Esophagus muscularis mucosa (tissue), 4 donors: ENCODE data around the gene IL11.

Experiments used
- CTCF ChIP-seq, 3 experiments: fragments of 200-600 bp in 2 of 3; fragments of 450-650 bp in 1 of 3; sonication (generic) in 2 of 3; IDR thresholded peaks; one replicate each; pipeline ENCODE4 v1.5.1; 2017 to 2019; ENCODE audit warnings: antibody characterized with exemption in 3 of 3, mild to moderate bottlenecking in 2 of 3, moderate library complexity in 1 of 3
- EP300 ChIP-seq: sonication (generic); formaldehyde crosslinking; IDR thresholded peaks from one replicate; pipeline ENCODE4 v1.6.1; 2017; ENCODE audit warnings: antibody characterized with exemption
- POLR2A ChIP-seq: fragments of 450-650 bp; IDR thresholded peaks from one replicate; pipeline ENCODE4 v1.6.1; 2017; ENCODE audit warnings: antibody characterized with exemption, moderate library complexity, mild to moderate bottlenecking, low read depth

- no peak for TF ChIP-seq CTCF (IDR thresholded peaks at IDR 0.05)
- TF ChIP-seq EP300 = no peak
- TF ChIP-seq POLR2A = no peak
Measured at GRCh38 chr19:55372316-55373081, 2.2 kb upstream of the IL11 start.
